Panc1 (cell line): ENCODE measurements around the gene DCTN2. TPM values are rescaled to one million over a fixed set of nuclear protein-coding genes. Genes with fewer than 3 reads are reported as not detected.

Experiments used
- ATAC-seq: fragments of 200-7000 bp; cut with Tn5 transposase; 2 replicates; pipeline ENCODE4 v1.9.1; 2020; ENCODE audit warnings: mild to moderate bottlenecking, moderate library complexity
- BruUV-seq: library from RNA; stranded (reverse); fragments of 400-500 nt; replicated peaks from 2 replicates; lab custom pipeline; 2021; lab: Mats Ljungman, UMichigan
- CTCF ChIA-PET: fragments of 300-600 bp; sonication (Branson Sonifier 250); formaldehyde crosslinking; loops from one replicate; lab custom pipeline; 2022; ENCODE audit warnings: antibody characterized with exemption; lab: Charles Lee
- POLR2A ChIA-PET: fragments of 300-600 bp; sonication (Branson Sonifier 250); formaldehyde crosslinking; loops from one replicate; lab custom pipeline; 2022; ENCODE audit warnings: antibody characterized with exemption; lab: Charles Lee
- DNase-seq: peaks from one replicate; pipeline ENCODE4 v3.0.0-alpha.2; 2010; ENCODE audit warnings: low read depth, low spot score
- H3K27ac ChIP-seq: 2 replicates; pipeline ENCODE4 v1.5.1; 2011; ENCODE audit warnings: mild to moderate bottlenecking, low read length, inconsistent platforms
- H3K27me3 ChIP-seq: fragments of 200-500 bp; sonication (Bioruptor generic); 2 replicates; pipeline ENCODE4 v1.6.0; 2014; ENCODE audit warnings: low read length, inconsistent platforms; ENCODE audit not compliant: control insufficient read depth, insufficient read depth
- H3K36me3 ChIP-seq: fragments of 200-500 bp; sonication (Bioruptor generic); 2 replicates; pipeline ENCODE4 v1.5.1; 2014; ENCODE audit warnings: inconsistent platforms, mild to moderate bottlenecking, low read length, moderate library complexity; ENCODE audit not compliant: control insufficient read depth, insufficient read depth
- H3K4me1 ChIP-seq: 2 replicates; pipeline ENCODE4 v1.5.1; 2011; ENCODE audit warnings: inconsistent platforms, mild to moderate bottlenecking, low read length, moderate library complexity; ENCODE audit not compliant: control insufficient read depth, insufficient read depth
- H3K4me3 ChIP-seq, 2 experiments: 2 replicates each; pipeline ENCODE4 v1.5.1; 2011 to 2012; ENCODE audit warnings: low read depth in 2 of 2, low read length in 2 of 2, mild to moderate bottlenecking in 2 of 2, inconsistent platforms in 1 of 2, moderate library complexity in 1 of 2
- H3K9me3 ChIP-seq: fragments of 200-500 bp; sonication (Bioruptor generic); 2 replicates; pipeline ENCODE4 v1.5.1; 2014; ENCODE audit warnings: low read depth, mild to moderate bottlenecking, inconsistent platforms, low read length, moderate library complexity; ENCODE audit not compliant: control insufficient read depth, insufficient read depth
- POLR2AphosphoS5 ChIP-seq: IDR thresholded peaks from 2 replicates; pipeline ENCODE4 v1.6.1; 2012; ENCODE audit warnings: mild to moderate bottlenecking, low read depth, low read length, moderate library complexity
- SIN3A ChIP-seq: IDR thresholded peaks from 2 replicates; pipeline ENCODE4 v1.6.1; 2012; ENCODE audit warnings: low read depth, mild to moderate bottlenecking, low read length, moderate library complexity, borderline replicate concordance; ENCODE audit not compliant: insufficient read depth
- TCF7L2 ChIP-seq: IDR thresholded peaks from 2 replicates; pipeline ENCODE4 v1.6.1; 2011; ENCODE audit warnings: mild to moderate bottlenecking, low read depth, low read length, inconsistent platforms
- in situ Hi-C: cut with HindIII; loops from 2 replicates; pipeline ENCODE4 v1.10.0; 2016; ENCODE audit warnings: low sequenced_read_pairs, low pct_unique_long_range_greater_than_20kb
- intact Hi-C: fragments of 100-400 bp; cut with micrococcal nuclease; formaldehyde crosslinking; loops from one replicate; pipeline ENCODE4 v1.10.0; 2022; ENCODE audit not compliant: unreplicated experiment
- total RNA-seq: library from RNA; stranded (reverse); gene quantifications from one replicate; pipeline ENCODE4 v1.2.1, GENCODE V29; 2021; ENCODE audit not compliant: unreplicated experiment
- TF ChIP-seq, protein P1 (sequence below), 2 experiments: IDR thresholded peaks; 2 replicates each; pipeline ENCODE4 v1.6.1; 2011 to 2012; ENCODE audit warnings: low read depth in 2 of 2, control low read depth in 1 of 2, low read length in 1 of 2, mild to moderate bottlenecking in 1 of 2, moderate library complexity in 1 of 2; ENCODE audit not compliant: insufficient read depth in 1 of 2
- TF ChIP-seq, protein P2 (sequence below): fragments of 450-650 bp; IDR thresholded peaks from 2 replicates; pipeline ENCODE4 v1.5.1; 2017; ENCODE audit warnings: mild to moderate bottlenecking

DCTN2 gene
- total RNA-seq, 1 experiment from 2014 or later, result 97.6 TPM

DNA sequence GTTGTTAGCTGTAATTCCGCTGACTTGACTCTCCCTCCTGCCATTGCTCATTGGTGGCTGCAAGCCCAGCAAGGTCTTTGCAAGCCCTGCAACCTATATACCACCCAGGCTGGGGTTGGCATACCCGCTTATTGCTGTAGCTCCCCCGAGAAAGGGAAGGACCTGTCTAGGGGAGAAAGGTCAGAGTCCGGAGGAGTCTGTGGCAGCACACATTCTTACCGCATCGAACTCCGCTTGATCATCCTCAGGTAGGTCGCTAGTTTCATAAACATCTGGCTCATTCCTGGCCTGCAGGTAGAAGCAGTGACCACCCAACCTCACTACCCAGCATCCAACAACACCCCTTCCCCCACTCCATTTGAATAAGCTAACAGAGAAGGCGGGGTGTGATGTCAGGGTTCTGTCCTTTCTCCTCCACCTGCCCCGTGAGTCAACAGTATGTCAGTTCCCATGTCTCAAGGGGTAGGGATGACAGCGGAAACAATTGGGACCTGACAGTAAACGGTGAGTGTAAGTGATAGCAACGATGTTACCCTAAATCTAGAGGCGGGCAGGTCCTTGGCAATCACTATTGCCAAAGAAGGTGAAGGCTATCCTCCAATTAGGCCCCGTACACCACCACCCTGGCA is 1.1 kb downstream of the DCTN2 start:
- no peak for ATAC-seq
- no peak for TF ChIP-seq SIN3A
- TF ChIP-seq, protein P1, sequence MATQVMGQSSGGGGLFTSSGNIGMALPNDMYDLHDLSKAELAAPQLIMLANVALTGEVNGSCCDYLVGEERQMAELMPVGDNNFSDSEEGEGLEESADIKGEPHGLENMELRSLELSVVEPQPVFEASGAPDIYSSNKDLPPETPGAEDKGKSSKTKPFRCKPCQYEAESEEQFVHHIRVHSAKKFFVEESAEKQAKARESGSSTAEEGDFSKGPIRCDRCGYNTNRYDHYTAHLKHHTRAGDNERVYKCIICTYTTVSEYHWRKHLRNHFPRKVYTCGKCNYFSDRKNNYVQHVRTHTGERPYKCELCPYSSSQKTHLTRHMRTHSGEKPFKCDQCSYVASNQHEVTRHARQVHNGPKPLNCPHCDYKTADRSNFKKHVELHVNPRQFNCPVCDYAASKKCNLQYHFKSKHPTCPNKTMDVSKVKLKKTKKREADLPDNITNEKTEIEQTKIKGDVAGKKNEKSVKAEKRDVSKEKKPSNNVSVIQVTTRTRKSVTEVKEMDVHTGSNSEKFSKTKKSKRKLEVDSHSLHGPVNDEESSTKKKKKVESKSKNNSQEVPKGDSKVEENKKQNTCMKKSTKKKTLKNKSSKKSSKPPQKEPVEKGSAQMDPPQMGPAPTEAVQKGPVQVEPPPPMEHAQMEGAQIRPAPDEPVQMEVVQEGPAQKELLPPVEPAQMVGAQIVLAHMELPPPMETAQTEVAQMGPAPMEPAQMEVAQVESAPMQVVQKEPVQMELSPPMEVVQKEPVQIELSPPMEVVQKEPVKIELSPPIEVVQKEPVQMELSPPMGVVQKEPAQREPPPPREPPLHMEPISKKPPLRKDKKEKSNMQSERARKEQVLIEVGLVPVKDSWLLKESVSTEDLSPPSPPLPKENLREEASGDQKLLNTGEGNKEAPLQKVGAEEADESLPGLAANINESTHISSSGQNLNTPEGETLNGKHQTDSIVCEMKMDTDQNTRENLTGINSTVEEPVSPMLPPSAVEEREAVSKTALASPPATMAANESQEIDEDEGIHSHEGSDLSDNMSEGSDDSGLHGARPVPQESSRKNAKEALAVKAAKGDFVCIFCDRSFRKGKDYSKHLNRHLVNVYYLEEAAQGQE (IDR thresholded peaks at IDR 0.05; ENCODE audit: insufficient read depth in 1 of 2, low read depth in 2 of 2, low read length in 1 of 2), result no peak
- TF ChIP-seq, protein P2, sequence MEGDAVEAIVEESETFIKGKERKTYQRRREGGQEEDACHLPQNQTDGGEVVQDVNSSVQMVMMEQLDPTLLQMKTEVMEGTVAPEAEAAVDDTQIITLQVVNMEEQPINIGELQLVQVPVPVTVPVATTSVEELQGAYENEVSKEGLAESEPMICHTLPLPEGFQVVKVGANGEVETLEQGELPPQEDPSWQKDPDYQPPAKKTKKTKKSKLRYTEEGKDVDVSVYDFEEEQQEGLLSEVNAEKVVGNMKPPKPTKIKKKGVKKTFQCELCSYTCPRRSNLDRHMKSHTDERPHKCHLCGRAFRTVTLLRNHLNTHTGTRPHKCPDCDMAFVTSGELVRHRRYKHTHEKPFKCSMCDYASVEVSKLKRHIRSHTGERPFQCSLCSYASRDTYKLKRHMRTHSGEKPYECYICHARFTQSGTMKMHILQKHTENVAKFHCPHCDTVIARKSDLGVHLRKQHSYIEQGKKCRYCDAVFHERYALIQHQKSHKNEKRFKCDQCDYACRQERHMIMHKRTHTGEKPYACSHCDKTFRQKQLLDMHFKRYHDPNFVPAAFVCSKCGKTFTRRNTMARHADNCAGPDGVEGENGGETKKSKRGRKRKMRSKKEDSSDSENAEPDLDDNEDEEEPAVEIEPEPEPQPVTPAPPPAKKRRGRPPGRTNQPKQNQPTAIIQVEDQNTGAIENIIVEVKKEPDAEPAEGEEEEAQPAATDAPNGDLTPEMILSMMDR, result no peak
- TF ChIP-seq TCF7L2, result no peak
- no peak; the same call in 1 of the 2 replicates for TF ChIP-seq POLR2AphosphoS5
- ChIA-PET CTCF (no interaction called here), POLR2A (no interaction called here)
- Histone ChIP-seq H3K4me3 (peak overlapping the region; percentile 88 to 98), H3K9me3 (no peaks in the 10 kb centered on the region), H3K27me3 (no peaks in the 10 kb centered on the region), H3K36me3 (peaks cover 4% of the 10 kb centered on the region; the same call in 1 of the 2 replicates), H3K4me1 (peaks cover 20% of the 10 kb centered on the region), H3K27ac (peak overlapping the region; percentile 92)
- in situ Hi-C loops (no loop called here), intact Hi-C loops (no loop called here)
- no peak for DNase-seq
- BruUV-seq, result no TSS peak

DNA sequence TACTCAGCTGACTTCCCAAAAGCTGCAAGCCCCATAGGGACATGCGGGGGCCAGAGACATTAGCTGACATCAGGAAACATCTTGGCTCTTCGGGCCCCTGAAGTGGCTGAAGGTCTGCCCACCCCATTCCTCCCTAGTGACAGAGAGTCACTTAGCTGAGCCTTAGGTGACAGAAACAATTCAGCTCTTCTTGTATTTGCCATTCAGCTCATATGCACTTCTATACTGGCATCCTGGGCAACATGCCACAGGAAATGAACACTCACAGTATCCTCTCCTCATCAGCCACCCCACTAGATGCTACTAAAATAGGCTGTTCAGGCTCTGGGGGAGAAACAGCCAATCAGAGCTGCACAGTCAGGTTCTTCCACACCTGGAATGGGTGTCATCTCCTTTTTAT is 3.4 kb downstream of the DCTN2 start:
- intact Hi-C loops, result no loop called here
- DNase-seq (no peak), ATAC-seq (no peak)
- H3K27ac ChIP-seq, result no peak overlapping the region
- TF ChIP-seq, protein P1 (IDR thresholded peaks at IDR 0.05; ENCODE audit: insufficient read depth in 1 of 2, low read depth in 2 of 2, low read length in 1 of 2), result no peak
- no peak for TF ChIP-seq TCF7L2
- no peak for TF ChIP-seq POLR2AphosphoS5
- TF ChIP-seq SIN3A, result no peak
- TF ChIP-seq, protein P2, result no peak
- no TSS peak for BruUV-seq
- POLR2A ChIA-PET, result interaction anchor here (0.5 kb wide), 1 partner anchor 8 kb away, joined by 3 read pairs; no protein-coding TSS in a partner anchor
- in situ Hi-C loops, result no loop called here
- CTCF ChIA-PET, result no interaction called here
- no peaks in the 10 kb centered on the region for H3K27me3 ChIP-seq
- H3K4me1 ChIP-seq, result peaks cover 20% of the 10 kb centered on the region
- peaks cover 7% of the 10 kb centered on the region for H3K36me3 ChIP-seq
- no peaks in the 10 kb centered on the region for H3K9me3 ChIP-seq
- no peak overlapping the region for H3K4me3 ChIP-seq
